Adrenal gland (tissue), 12 donors: ENCODE data around the gene GTF2E1. TPM values are rescaled to one million over a fixed set of nuclear protein-coding genes. Genes with fewer than 3 reads are reported as not detected.
A peak's percentile ranks its signal among the peaks of the same experiment; 100 is the strongest.

Experiments
- DNase-seq, 7 donors: peaks; one replicate each; pipeline ENCODE4 v3.0.0-alpha.2; 2019 to 2020
- H3K27ac ChIP-seq, 5 donors: fragments of 200-600 bp; sonication (generic) in 4 of 5; 1 replicate in 3 of 5; 2 replicates in 2 of 5; pipeline versions ENCODE4 v1.5.1 to v1.8.0; 2016 to 2020; ENCODE audit warnings: mild to moderate bottlenecking in 1 of 5
- H3K27me3 ChIP-seq: fragments of 200-600 bp; 2 replicates; pipeline ENCODE4 v1.8.0; 2021
- H3K36me3 ChIP-seq, 2 donors: fragments of 200-600 bp; replicated peaks in 1 of 2; 1 replicate in 1 of 2; 2 replicates in 1 of 2; pipeline versions ENCODE4 v1.5.1 to v1.8.0; 2018 to 2022
- H3K4me1 ChIP-seq, 2 donors: fragments of 200-600 bp; replicated peaks in 1 of 2; 1 replicate in 1 of 2; 2 replicates in 1 of 2; pipeline versions ENCODE4 v1.5.1 to v1.8.0; 2018 to 2021
- H3K4me3 ChIP-seq, 4 donors: fragments of 200-600 bp; sonication (generic) in 3 of 4; one replicate each; pipeline ENCODE4 v1.5.1; 2016 to 2018
- H3K9me3 ChIP-seq, 3 donors: fragments of 200-600 bp; sonication (generic) in 1 of 3; replicated peaks in 1 of 3; 1 replicate in 2 of 3; 2 replicates in 1 of 3; pipeline versions ENCODE4 v1.5.1 to v1.8.0; 2016 to 2021
- CTCF ChIP-seq, 6 experiments: fragments of 450-650 bp in 4 of 6; fragments of 200-600 bp in 2 of 6; sonication (generic) in 1 of 6; IDR thresholded peaks; 1 replicate in 5 of 6; 2 replicates in 1 of 6; pipeline versions ENCODE4 v1.5.1 to v1.8.0; 2016 to 2021; ENCODE audit warnings: antibody characterized with exemption in 6 of 6, mild to moderate bottlenecking in 2 of 6, moderate library complexity in 1 of 6
- POLR2A ChIP-seq, 2 donors: fragments of 450-650 bp; IDR thresholded peaks; one replicate each; pipeline ENCODE4 v1.6.1; 2017; ENCODE audit warnings: antibody characterized with exemption in 2 of 2, mild to moderate bottlenecking in 2 of 2, moderate library complexity in 1 of 2
- WGBS, 4 donors: extraction: QIAGEN DNeasy Blood & Tissue Kit in 2 of 4; methylation state at CpG; one replicate each; pipeline versions ENCODE4 v1.1.5 to v1.1.7; 2013 to 2017; 5-methylcytosine and 5-hydroxymethylcytosine counted together
- intact Hi-C, 2 donors: fragments of 100-400 bp; cut with DNase I; formaldehyde crosslinking; loops; one replicate each; pipeline versions ENCODE4 v1.14.1 to v1.15.0; 2022 to 2023
- polyA plus RNA-seq, 3 donors: library from polyadenylated mRNA; stranded (reverse); fragments of 200-250 nt in 2 of 3; fragments of 350-450 nt in 1 of 3; fragmentation: Illumina TruSeq in 1 of 3; extraction: RNeasy Lipid Tissue Mini Kit (QIAGEN cat#74804) in 1 of 3; gene quantifications; one replicate each; pipeline ENCODE4 v1.2.3, GENCODE V29; 2013 to 2014
- total RNA-seq, 9 donors: library from RNA; depleted of rRNA in 4 of 9; stranded (reverse); fragments of >200 nt in 4 of 9; fragments of 120-200 nt in 1 of 9; fragmentation: NEBNext Ultra II Directional in 1 of 9; extraction: Animal tissue kit (Norgen Biotek cat#: 25700) in 1 of 9; gene quantifications; one replicate each; pipeline versions ENCODE4 v1.1.0 to v1.2.4, GENCODE V29; 2013 to 2023
- donor health status: healthy with polysubstance abuse.
- donor health status: Bipolar disorder and iron deficiency.
- donor health status: DM: yes; HTN: yes; CAD: no.
- donor health status: DM: no; HTN: no; CAD: no.
- donor health status: DM: no; HTN: no; CAD: no.
- donor health status: DM: yes; HTN: yes; CAD: no.

Gene GTF2E1
- total and polyA plus RNA-seq, 12 donors: 10.2 to 37.3 (median 25.3) TPM

GRCh38 chr3:120791913-120792312, 49.4 kb downstream of the GTF2E1 start:
- intact Hi-C loops: no loop called here
- Histone ChIP-seq H3K36me3 (no peaks in the 10 kb centered on the region), H3K27me3 (no peaks in the 10 kb centered on the region), H3K4me1 (no peaks in the 10 kb centered on the region), H3K4me3 (no peak overlapping the region), H3K9me3 (no peaks in the 10 kb centered on the region), H3K27ac (no peak overlapping the region)
- WGBS, 4 donors: 25 to 53% (median 34%) methylated on average over 1 of the region's 1 CpG
- no peak for DNase-seq
- no peak for TF ChIP-seq POLR2A (IDR thresholded peaks at IDR 0.05)
- TF ChIP-seq CTCF (IDR thresholded peaks at IDR 0.05): no peak

GRCh38 chr3:120793601-120794000, 51.1 kb downstream of the GTF2E1 start:
- H3K9me3 ChIP-seq: no peaks in the 10 kb centered on the region
- DNase-seq: no peak
- H3K27me3 ChIP-seq: no peaks in the 10 kb centered on the region
- no peak overlapping the region for H3K4me3 ChIP-seq
- no peaks in the 10 kb centered on the region for H3K36me3 ChIP-seq
- 72 to 84% (median 80%) methylated on average over 1 of the region's 1 CpG for WGBS, 4 donors
- H3K27ac ChIP-seq: no peak overlapping the region
- no peaks in the 10 kb centered on the region for H3K4me1 ChIP-seq
- TF ChIP-seq CTCF (IDR thresholded peaks at IDR 0.05): no peak
- no peak for TF ChIP-seq POLR2A (IDR thresholded peaks at IDR 0.05)
- intact Hi-C loops: no loop called here

- Histone ChIP-seq H3K36me3 (no peaks in the 10 kb centered on the region), H3K27me3 (no peaks in the 10 kb centered on the region), H3K4me3 (no peak overlapping the region), H3K4me1 (no peaks in the 10 kb centered on the region), H3K9me3 (no peaks in the 10 kb centered on the region), H3K27ac (peak overlapping the region in 1 of 5 donors; percentile 4)
- intact Hi-C loops: loop anchor here in 1 of 2 donors (5.0 kb wide), 1 partner anchor 233 kb away; no protein-coding TSS in a partner anchor
- DNase-seq: peak; percentile 90 to 96 (median 92)
- no peak for TF ChIP-seq POLR2A (IDR thresholded peaks at IDR 0.05)
- peak; percentile 90 to 96 (median 94) for TF ChIP-seq CTCF (IDR thresholded peaks at IDR 0.05)
- WGBS, 4 donors: 20 to 36% (median 21%) methylated on average over 5 of the region's 5 CpGs
Measured at GRCh38 chr3:120795017-120795648, 52.6 kb downstream of the GTF2E1 start.

GRCh38 chr3:120795959-120796358, 53.4 kb downstream of the GTF2E1 start:
- no peak overlapping the region for H3K27ac ChIP-seq
- no peaks in the 10 kb centered on the region for H3K27me3 ChIP-seq
- no peak for DNase-seq
- no peaks in the 10 kb centered on the region for H3K36me3 ChIP-seq
- H3K4me1 ChIP-seq: no peaks in the 10 kb centered on the region
- H3K9me3 ChIP-seq: no peaks in the 10 kb centered on the region
- 58 to 73% (median 65%) methylated on average over 2 of the region's 2 CpGs for WGBS, 4 donors
- no peak overlapping the region for H3K4me3 ChIP-seq
- intact Hi-C loops: loop anchor here in 1 of 2 donors (5.0 kb wide), 1 partner anchor 234 kb away; no protein-coding TSS in a partner anchor
- TF ChIP-seq POLR2A (IDR thresholded peaks at IDR 0.05) (no peak), CTCF (IDR thresholded peaks at IDR 0.05) (no peak)
